Hematopoietic multipotent progenitor cell treated with erythropoietin and hydrocortisone succinate and interleukin-3 and kit ligand, for 17 days (in vitro differentiated cells): ENCODE measurements around the gene CDH23.
"Not testable (repeated sequence)": the region's sequence is repeated elsewhere in the genome, so short reads cannot be mapped to it uniquely, and the experiment has no call there.

Source experiments
- DNase-seq: peaks from one replicate; pipeline ENCODE4 v3.0.0-alpha.2; 2015; ENCODE audit warnings: low spot score

Gene CDH23

GRCh38 chr10:71396711-71397295 is at the start of gene CDH23:
Gene CDH23 (plus strand): TSS chr10:71396920. CDS start chr10:71439832, 42,912 bp downstream.
- no peak for DNase-seq

- no peak for DNase-seq
These were observed 48.9 kb upstream of the CDH23 start for GRCh38 chr10:71347587-71348395.

- DNase-seq = no peak
These were observed 47.9 kb upstream of the CDH23 start for GRCh38 chr10:71348850-71349249.

- DNase-seq = no peak
These were observed 47.3 kb upstream of the CDH23 start for GRCh38 chr10:71349406-71349805.

GRCh38 chr10:71351087-71351486 is 45.6 kb upstream of the CDH23 start:
- no peak for DNase-seq

- no peak for DNase-seq
These were observed 44.9 kb upstream of the CDH23 start for GRCh38 chr10:71351628-71352319.

- DNase-seq = no peak
These were observed 43.1 kb upstream of the CDH23 start for GRCh38 chr10:71353639-71354038.

GRCh38 chr10:71354776-71355175 is 41.9 kb upstream of the CDH23 start:
- no peak for DNase-seq

- no peak for DNase-seq
These were observed 40.8 kb upstream of the CDH23 start for GRCh38 chr10:71355886-71356285.

GRCh38 chr10:71357792-71358265 is 38.9 kb upstream of the CDH23 start:
- no peak for DNase-seq

GRCh38 chr10:71358277-71358676 is 38.4 kb upstream of the CDH23 start:
- DNase-seq = no peak

- DNase-seq = not testable (repeated sequence)
These were observed 37.8 kb upstream of the CDH23 start for GRCh38 chr10:71358906-71359305.

- DNase-seq = no peak
These were observed 37.2 kb upstream of the CDH23 start for GRCh38 chr10:71359364-71360046.

- no peak for DNase-seq
These were observed 36.0 kb upstream of the CDH23 start for GRCh38 chr10:71360735-71361134.

- no peak for DNase-seq
These were observed 35.1 kb upstream of the CDH23 start for GRCh38 chr10:71361581-71361980.

- DNase-seq = no peak
These were observed 34.6 kb upstream of the CDH23 start for GRCh38 chr10:71362141-71362540.

- DNase-seq = no peak
These were observed 32.8 kb upstream of the CDH23 start for GRCh38 chr10:71363936-71364335.

GRCh38 chr10:71365366-71365765 is 31.4 kb upstream of the CDH23 start:
- DNase-seq = no peak

GRCh38 chr10:71366690-71367089 is 30.0 kb upstream of the CDH23 start:
- DNase-seq = no peak

GRCh38 chr10:71367271-71367670 is 29.4 kb upstream of the CDH23 start:
- DNase-seq = no peak

GRCh38 chr10:71368176-71368575 is 28.5 kb upstream of the CDH23 start:
- DNase-seq = no peak

- DNase-seq = no peak
These were observed 28.1 kb upstream of the CDH23 start for GRCh38 chr10:71368643-71369042.
